C4-2B (cell line): Measurements from ENCODE around the gene NHS.

Experiments
- CTCF ChIP-seq: fragments of 450-650 bp; conservative IDR thresholded peaks from 2 replicates; pipeline ENCODE4 v1.5.1; 2017; ENCODE audit warnings: mild to moderate bottlenecking
- ZFX ChIP-seq: fragments of 450-650 bp; IDR thresholded peaks from 2 replicates; pipeline ENCODE4 v1.6.1; 2017

GRCh38 chrX:17743913-17744312 is 368.9 kb downstream of the NHS start:
- TF ChIP-seq CTCF, result no peak
- TF ChIP-seq ZFX, result no peak
